ENCODE results near the gene TARP.

TARP gene

GRCh38 chr7:38309555-38309954, 36.1 kb upstream of the TARP start:
- peaks cover 4% of the 10 kb centered on the region for H3K9me3 Mint-ChIP-seq
- no peak for DNase-seq (ENCODE audit: low read depth, low spot score)
- H3K36me3 Mint-ChIP-seq (ENCODE audit: low read depth), result no peaks in the 10 kb centered on the region
- H3K27me3 Mint-ChIP-seq (ENCODE audit: low read depth), result no peaks in the 10 kb centered on the region
- no peak for TF ChIP-seq CTCF (conservative IDR thresholded peaks at IDR 0.05)
- H3K4me3 Mint-ChIP-seq, result no peak overlapping the region
- H3K27ac Mint-ChIP-seq (ENCODE audit: unreplicated experiment), result no peak overlapping the region
- peaks cover 4% of the 10 kb centered on the region for H3K4me1 Mint-ChIP-seq

GRCh38 chr7:38308140-38308539, 34.7 kb upstream of the TARP start:
- Mint-ChIP-seq H3K4me1 (peaks cover 7% of the 10 kb centered on the region), H3K4me3 (no peak overlapping the region), H3K27me3 (ENCODE audit: low read depth) (no peaks in the 10 kb centered on the region), H3K9me3 (peaks cover 4% of the 10 kb centered on the region), H3K36me3 (ENCODE audit: low read depth) (no peaks in the 10 kb centered on the region), H3K27ac (ENCODE audit: unreplicated experiment) (no peak overlapping the region)
- DNase-seq (ENCODE audit: low read depth, low spot score), result no peak
- no peak for TF ChIP-seq CTCF (conservative IDR thresholded peaks at IDR 0.05)

GRCh38 chr7:38307640-38308039, 34.2 kb upstream of the TARP start:
- no peak for DNase-seq (ENCODE audit: low read depth, low spot score)
- H3K9me3 Mint-ChIP-seq, result peaks cover 4% of the 10 kb centered on the region
- H3K4me1 Mint-ChIP-seq, result peaks cover 7% of the 10 kb centered on the region
- TF ChIP-seq CTCF (conservative IDR thresholded peaks at IDR 0.05), result no peak
- H3K36me3 Mint-ChIP-seq (ENCODE audit: low read depth), result no peaks in the 10 kb centered on the region
- no peak overlapping the region for H3K4me3 Mint-ChIP-seq
- no peak overlapping the region for H3K27ac Mint-ChIP-seq (ENCODE audit: unreplicated experiment)
- no peaks in the 10 kb centered on the region for H3K27me3 Mint-ChIP-seq (ENCODE audit: low read depth)

- no peak overlapping the region for H3K27ac Mint-ChIP-seq (ENCODE audit: unreplicated experiment)
- H3K9me3 Mint-ChIP-seq, result peaks cover 4% of the 10 kb centered on the region
- peaks cover 7% of the 10 kb centered on the region for H3K4me1 Mint-ChIP-seq
- DNase-seq (ENCODE audit: low read depth, low spot score), result no peak
- no peak overlapping the region for H3K4me3 Mint-ChIP-seq
- no peak for TF ChIP-seq CTCF (conservative IDR thresholded peaks at IDR 0.05)
- no peaks in the 10 kb centered on the region for H3K36me3 Mint-ChIP-seq (ENCODE audit: low read depth)
- no peaks in the 10 kb centered on the region for H3K27me3 Mint-ChIP-seq (ENCODE audit: low read depth)
These were observed 33.5 kb upstream of the TARP start for GRCh38 chr7:38306914-38307313.

GRCh38 chr7:38306171-38306570, 32.7 kb upstream of the TARP start:
- H3K4me3 Mint-ChIP-seq, result no peak overlapping the region
- H3K27me3 Mint-ChIP-seq (ENCODE audit: low read depth), result no peaks in the 10 kb centered on the region

More at GRCh38 chr7:38306171-38306570, 32.7 kb upstream of the TARP start:
- DNase-seq (ENCODE audit: low read depth, low spot score), result no peak
- TF ChIP-seq CTCF (conservative IDR thresholded peaks at IDR 0.05), result no peak
- H3K4me1 Mint-ChIP-seq, result peaks cover 7% of the 10 kb centered on the region
- no peak overlapping the region for H3K27ac Mint-ChIP-seq (ENCODE audit: unreplicated experiment)
- H3K9me3 Mint-ChIP-seq, result peaks cover 4% of the 10 kb centered on the region
- H3K36me3 Mint-ChIP-seq (ENCODE audit: low read depth), result no peaks in the 10 kb centered on the region

Measured in neural crest cell (in vitro differentiated cells).